ENCODE results near the gene MAML1.

DNA sequence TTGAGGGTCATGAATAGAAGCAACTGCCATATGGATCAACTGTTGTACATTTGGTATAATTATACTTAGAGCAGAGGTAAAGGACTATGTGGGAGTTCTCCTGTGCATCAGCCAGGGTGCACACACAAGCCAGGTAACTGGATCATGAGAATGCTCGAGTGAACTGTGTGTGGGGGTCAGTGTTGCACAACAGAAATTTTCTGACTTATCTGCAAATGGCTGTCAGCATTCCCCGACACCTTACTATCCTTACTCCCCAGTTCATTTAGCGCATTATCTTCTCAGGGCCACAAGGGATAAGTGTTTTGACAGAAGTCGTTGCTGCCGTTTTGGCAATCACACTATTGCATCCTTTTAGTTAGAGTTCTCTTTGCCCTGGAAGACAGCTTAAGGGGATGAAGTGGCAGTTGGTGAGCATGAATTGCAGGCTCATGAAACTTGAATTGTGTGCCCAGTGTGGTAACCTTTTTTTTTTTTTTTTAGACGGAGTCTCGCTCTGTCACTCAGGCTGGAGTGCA lies 32.2 kb upstream of the MAML1 start:
- TF ChIP-seq RFX5 (IDR thresholded peaks at IDR 0.05; ENCODE audit: low read length) (no peak), GATA2 (CRISPR knock-in tag; IDR thresholded peaks at IDR 0.05) (no peak), RAD21 (IDR thresholded peaks at IDR 0.05; ENCODE audit: low read length) (no peak)
- TF ChIP-seq, protein P1, sequence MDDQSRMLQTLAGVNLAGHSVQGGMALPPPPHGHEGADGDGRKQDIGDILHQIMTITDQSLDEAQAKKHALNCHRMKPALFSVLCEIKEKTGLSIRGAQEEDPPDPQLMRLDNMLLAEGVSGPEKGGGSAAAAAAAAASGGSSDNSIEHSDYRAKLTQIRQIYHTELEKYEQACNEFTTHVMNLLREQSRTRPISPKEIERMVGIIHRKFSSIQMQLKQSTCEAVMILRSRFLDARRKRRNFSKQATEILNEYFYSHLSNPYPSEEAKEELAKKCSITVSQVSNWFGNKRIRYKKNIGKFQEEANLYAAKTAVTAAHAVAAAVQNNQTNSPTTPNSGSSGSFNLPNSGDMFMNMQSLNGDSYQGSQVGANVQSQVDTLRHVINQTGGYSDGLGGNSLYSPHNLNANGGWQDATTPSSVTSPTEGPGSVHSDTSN (IDR thresholded peaks at IDR 0.05): no peak
- TF ChIP-seq, protein P2, sequence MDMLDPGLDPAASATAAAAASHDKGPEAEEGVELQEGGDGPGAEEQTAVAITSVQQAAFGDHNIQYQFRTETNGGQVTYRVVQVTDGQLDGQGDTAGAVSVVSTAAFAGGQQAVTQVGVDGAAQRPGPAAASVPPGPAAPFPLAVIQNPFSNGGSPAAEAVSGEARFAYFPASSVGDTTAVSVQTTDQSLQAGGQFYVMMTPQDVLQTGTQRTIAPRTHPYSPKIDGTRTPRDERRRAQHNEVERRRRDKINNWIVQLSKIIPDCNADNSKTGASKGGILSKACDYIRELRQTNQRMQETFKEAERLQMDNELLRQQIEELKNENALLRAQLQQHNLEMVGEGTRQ (IDR thresholded peaks at IDR 0.05; ENCODE audit: borderline replicate concordance, low read depth, low read length): no peak
- TF ChIP-seq, protein P3, sequence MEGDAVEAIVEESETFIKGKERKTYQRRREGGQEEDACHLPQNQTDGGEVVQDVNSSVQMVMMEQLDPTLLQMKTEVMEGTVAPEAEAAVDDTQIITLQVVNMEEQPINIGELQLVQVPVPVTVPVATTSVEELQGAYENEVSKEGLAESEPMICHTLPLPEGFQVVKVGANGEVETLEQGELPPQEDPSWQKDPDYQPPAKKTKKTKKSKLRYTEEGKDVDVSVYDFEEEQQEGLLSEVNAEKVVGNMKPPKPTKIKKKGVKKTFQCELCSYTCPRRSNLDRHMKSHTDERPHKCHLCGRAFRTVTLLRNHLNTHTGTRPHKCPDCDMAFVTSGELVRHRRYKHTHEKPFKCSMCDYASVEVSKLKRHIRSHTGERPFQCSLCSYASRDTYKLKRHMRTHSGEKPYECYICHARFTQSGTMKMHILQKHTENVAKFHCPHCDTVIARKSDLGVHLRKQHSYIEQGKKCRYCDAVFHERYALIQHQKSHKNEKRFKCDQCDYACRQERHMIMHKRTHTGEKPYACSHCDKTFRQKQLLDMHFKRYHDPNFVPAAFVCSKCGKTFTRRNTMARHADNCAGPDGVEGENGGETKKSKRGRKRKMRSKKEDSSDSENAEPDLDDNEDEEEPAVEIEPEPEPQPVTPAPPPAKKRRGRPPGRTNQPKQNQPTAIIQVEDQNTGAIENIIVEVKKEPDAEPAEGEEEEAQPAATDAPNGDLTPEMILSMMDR (IDR thresholded peaks at IDR 0.05): no peak

Measured in SK-N-SH (cell line).